ENCODE data around the gene KLHL26. TPM values are rescaled to one million over a fixed set of nuclear protein-coding genes. Genes with fewer than 3 reads are reported as not detected.

The KLHL26 gene
- total RNA-seq, 3 donors from 2014 or later (not counting 1 experiment from before 2014, with no cell fraction given) = 8.0 to 11.5 (median 9.6) TPM

- no peaks in the 10 kb centered on the region for H3K9me3 Mint-ChIP-seq
- no peak overlapping the region for H3K27ac Mint-ChIP-seq
- intact Hi-C loops (cut with micrococcal nuclease) = no loop called here
- TF ChIP-seq CTCF (IDR thresholded peaks at IDR 0.05) = no peak
- Histone ChIP-seq H3K27me3 (ENCODE audit: control insufficient read depth, insufficient read depth, low read length) (no peaks in the 10 kb centered on the region), H3K4me1 (ENCODE audit: control insufficient read depth, insufficient read depth, low read length) (peaks cover 17% of the 10 kb centered on the region), H3K27ac (ENCODE audit: low read length) (no peak overlapping the region), H3K4me3 (ENCODE audit: low read length) (no peak overlapping the region), H3K9me3 (ENCODE audit: control insufficient read depth, insufficient read depth, low read length) (no peaks in the 10 kb centered on the region), H3K36me3 (ENCODE audit: control insufficient read depth, insufficient read depth, low read length) (no peaks in the 10 kb centered on the region)
- no peaks in the 10 kb centered on the region for H3K36me3 Mint-ChIP-seq
- 92% methylated on average over 16 of the region's 16 CpGs for WGBS (ENCODE audit: insufficient coverage)
- no peak overlapping the region for H3K4me3 Mint-ChIP-seq
- no peaks in the 10 kb centered on the region for H3K27me3 Mint-ChIP-seq (ENCODE audit: low read depth in 2 of 2)
- no peak for ATAC-seq
- H3K4me1 Mint-ChIP-seq = peaks cover 0 to 15% of the 10 kb centered on the region in 2 donors
- no peak for DNase-seq
Measured at GRCh38 chr19:18687740-18688465, 51.1 kb downstream of the KLHL26 start.

GRCh38 chr19:18696023-18696422, 59.2 kb downstream of the KLHL26 start:
- no peak for DNase-seq
- no peak for ATAC-seq
- Histone ChIP-seq H3K27ac (ENCODE audit: low read length) (no peak overlapping the region), H3K36me3 (ENCODE audit: control insufficient read depth, insufficient read depth, low read length) (no peaks in the 10 kb centered on the region), H3K4me3 (ENCODE audit: low read length) (no peak overlapping the region), H3K4me1 (ENCODE audit: control insufficient read depth, insufficient read depth, low read length) (peaks cover 33% of the 10 kb centered on the region), H3K9me3 (ENCODE audit: control insufficient read depth, insufficient read depth, low read length) (no peaks in the 10 kb centered on the region), H3K27me3 (ENCODE audit: control insufficient read depth, insufficient read depth, low read length) (no peaks in the 10 kb centered on the region)
- Mint-ChIP-seq H3K4me1 (peaks cover 28 to 47% of the 10 kb centered on the region in 2 donors), H3K27ac (no peak overlapping the region), H3K9me3 (no peaks in the 10 kb centered on the region), H3K27me3 (ENCODE audit: low read depth in 2 of 2) (no peaks in the 10 kb centered on the region), H3K36me3 (no peaks in the 10 kb centered on the region), H3K4me3 (no peak overlapping the region)
- no peak for TF ChIP-seq CTCF (IDR thresholded peaks at IDR 0.05)
- intact Hi-C loops (cut with micrococcal nuclease) = no loop called here
- WGBS (ENCODE audit: insufficient coverage) = 95% methylated on average over 12 of the region's 12 CpGs

- no peak for ATAC-seq
Measured at GRCh38 chr19:18697680-18698079, 60.9 kb downstream of the KLHL26 start.

More at GRCh38 chr19:18697680-18698079, 60.9 kb downstream of the KLHL26 start:
- no peak overlapping the region for H3K4me3 Mint-ChIP-seq
- H3K27me3 Mint-ChIP-seq (ENCODE audit: low read depth in 2 of 2) = no peaks in the 10 kb centered on the region
- H3K27ac Mint-ChIP-seq = no peak overlapping the region
- H3K4me1 Mint-ChIP-seq = peaks cover 33 to 46% of the 10 kb centered on the region in 2 donors
- peaks cover 42% of the 10 kb centered on the region for H3K4me1 ChIP-seq (ENCODE audit: control insufficient read depth, insufficient read depth, low read length)
- no peaks in the 10 kb centered on the region for H3K27me3 ChIP-seq (ENCODE audit: control insufficient read depth, insufficient read depth, low read length)
- no peaks in the 10 kb centered on the region for H3K9me3 Mint-ChIP-seq
- no peak overlapping the region for H3K4me3 ChIP-seq (ENCODE audit: low read length)
- 87% methylated on average over 3 of the region's 3 CpGs for WGBS (ENCODE audit: insufficient coverage)
- TF ChIP-seq CTCF (IDR thresholded peaks at IDR 0.05) = no peak
- intact Hi-C loops (cut with micrococcal nuclease) = no loop called here
- no peaks in the 10 kb centered on the region for H3K36me3 Mint-ChIP-seq
- H3K36me3 ChIP-seq (ENCODE audit: control insufficient read depth, insufficient read depth, low read length) = no peaks in the 10 kb centered on the region
- H3K27ac ChIP-seq (ENCODE audit: low read length) = no peak overlapping the region
- no peaks in the 10 kb centered on the region for H3K9me3 ChIP-seq (ENCODE audit: control insufficient read depth, insufficient read depth, low read length)
- DNase-seq = no peak
